Ovary (tissue), 3 donors: ENCODE measurements around the gene TMEM94.

Source experiments
- EP300 ChIP-seq: sonication (generic); formaldehyde crosslinking; IDR thresholded peaks from one replicate; pipeline ENCODE4 v1.6.1; 2017; ENCODE audit warnings: antibody characterized with exemption
- POLR2A ChIP-seq: fragments of 450-650 bp; IDR thresholded peaks from one replicate; pipeline ENCODE4 v1.6.1; 2017; ENCODE audit warnings: antibody characterized with exemption, mild to moderate bottlenecking, moderate library complexity
- TF ChIP-seq, protein P1 (sequence below), 3 donors: fragments of 450-650 bp in 2 of 3; fragments of 200-600 bp in 1 of 3; IDR thresholded peaks; one replicate each; pipeline versions ENCODE4 v1.5.1 to v1.8.0; 2016 to 2022; ENCODE audit warnings: antibody characterized with exemption in 3 of 3, mild to moderate bottlenecking in 1 of 3
- donor health status: DM: no; HTN: no; CAD: no.

DNA sequence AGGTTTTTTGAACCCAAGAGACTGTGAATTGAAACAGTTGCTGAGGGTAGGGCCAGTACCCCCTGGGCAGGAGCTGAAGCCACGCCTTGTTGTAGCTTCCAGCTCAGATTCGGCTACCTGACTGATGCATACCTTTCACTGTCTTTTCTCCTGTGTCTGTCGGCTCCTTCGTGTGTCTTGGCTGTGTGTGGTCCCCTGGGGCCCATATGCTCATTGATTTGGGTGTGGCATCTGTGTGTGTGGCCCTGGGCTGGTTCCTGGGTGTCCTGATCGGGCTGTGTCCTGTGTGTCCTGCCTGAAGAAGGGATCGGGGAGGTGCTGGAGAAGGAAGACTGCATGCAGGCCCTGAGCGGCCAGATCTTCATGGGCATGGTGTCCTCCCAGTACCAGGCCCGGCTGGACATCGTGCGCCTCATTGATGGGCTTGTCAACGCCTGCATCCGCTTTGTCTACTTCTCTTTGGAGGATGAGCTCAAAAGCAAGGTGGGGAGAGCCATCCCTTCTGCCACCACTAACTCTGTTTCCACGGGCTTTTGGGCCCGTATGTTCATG, 38.0 kb downstream of the TMEM94 start:
- TF ChIP-seq, protein P1, sequence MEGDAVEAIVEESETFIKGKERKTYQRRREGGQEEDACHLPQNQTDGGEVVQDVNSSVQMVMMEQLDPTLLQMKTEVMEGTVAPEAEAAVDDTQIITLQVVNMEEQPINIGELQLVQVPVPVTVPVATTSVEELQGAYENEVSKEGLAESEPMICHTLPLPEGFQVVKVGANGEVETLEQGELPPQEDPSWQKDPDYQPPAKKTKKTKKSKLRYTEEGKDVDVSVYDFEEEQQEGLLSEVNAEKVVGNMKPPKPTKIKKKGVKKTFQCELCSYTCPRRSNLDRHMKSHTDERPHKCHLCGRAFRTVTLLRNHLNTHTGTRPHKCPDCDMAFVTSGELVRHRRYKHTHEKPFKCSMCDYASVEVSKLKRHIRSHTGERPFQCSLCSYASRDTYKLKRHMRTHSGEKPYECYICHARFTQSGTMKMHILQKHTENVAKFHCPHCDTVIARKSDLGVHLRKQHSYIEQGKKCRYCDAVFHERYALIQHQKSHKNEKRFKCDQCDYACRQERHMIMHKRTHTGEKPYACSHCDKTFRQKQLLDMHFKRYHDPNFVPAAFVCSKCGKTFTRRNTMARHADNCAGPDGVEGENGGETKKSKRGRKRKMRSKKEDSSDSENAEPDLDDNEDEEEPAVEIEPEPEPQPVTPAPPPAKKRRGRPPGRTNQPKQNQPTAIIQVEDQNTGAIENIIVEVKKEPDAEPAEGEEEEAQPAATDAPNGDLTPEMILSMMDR (IDR thresholded peaks at IDR 0.05), result no peak
- TF ChIP-seq POLR2A, result no peak
- TF ChIP-seq EP300, result no peak
